WI38 (cell line): ENCODE results near the gene HCN1.

Source experiments
- H3K4me3 ChIP-seq: 2 replicates; pipeline ENCODE4 v1.5.1; 2011; ENCODE audit warnings: low read depth, mild to moderate bottlenecking, control low read depth, low read length
- TF ChIP-seq, protein P1 (sequence below): IDR thresholded peaks from 2 replicates; pipeline ENCODE4 v1.5.1; 2012; ENCODE audit warnings: low read depth, mild to moderate bottlenecking, control low read depth, low read length

HCN1 gene

DNA sequence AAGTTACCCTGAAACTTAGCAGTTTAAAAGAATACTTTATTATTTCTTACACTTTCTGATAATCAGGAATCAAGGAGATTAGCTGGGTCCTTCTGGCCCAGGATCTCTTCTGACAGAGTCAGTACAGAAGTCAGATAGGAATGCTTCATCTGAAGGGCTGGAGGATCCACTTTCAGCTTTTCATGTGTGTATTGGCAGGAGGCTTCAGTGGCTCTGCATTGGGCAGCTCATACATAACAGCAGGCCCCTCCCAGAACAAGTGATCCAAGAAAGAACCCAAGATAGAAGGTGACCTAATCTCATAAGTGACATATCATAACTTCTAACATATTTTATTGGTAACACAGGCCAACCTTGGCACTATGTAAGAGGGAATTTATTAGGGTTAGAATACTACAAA, 258.4 kb downstream of the HCN1 start:
- TF ChIP-seq, protein P1, sequence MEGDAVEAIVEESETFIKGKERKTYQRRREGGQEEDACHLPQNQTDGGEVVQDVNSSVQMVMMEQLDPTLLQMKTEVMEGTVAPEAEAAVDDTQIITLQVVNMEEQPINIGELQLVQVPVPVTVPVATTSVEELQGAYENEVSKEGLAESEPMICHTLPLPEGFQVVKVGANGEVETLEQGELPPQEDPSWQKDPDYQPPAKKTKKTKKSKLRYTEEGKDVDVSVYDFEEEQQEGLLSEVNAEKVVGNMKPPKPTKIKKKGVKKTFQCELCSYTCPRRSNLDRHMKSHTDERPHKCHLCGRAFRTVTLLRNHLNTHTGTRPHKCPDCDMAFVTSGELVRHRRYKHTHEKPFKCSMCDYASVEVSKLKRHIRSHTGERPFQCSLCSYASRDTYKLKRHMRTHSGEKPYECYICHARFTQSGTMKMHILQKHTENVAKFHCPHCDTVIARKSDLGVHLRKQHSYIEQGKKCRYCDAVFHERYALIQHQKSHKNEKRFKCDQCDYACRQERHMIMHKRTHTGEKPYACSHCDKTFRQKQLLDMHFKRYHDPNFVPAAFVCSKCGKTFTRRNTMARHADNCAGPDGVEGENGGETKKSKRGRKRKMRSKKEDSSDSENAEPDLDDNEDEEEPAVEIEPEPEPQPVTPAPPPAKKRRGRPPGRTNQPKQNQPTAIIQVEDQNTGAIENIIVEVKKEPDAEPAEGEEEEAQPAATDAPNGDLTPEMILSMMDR, result no peak
- no peak overlapping the region for H3K4me3 ChIP-seq

DNA sequence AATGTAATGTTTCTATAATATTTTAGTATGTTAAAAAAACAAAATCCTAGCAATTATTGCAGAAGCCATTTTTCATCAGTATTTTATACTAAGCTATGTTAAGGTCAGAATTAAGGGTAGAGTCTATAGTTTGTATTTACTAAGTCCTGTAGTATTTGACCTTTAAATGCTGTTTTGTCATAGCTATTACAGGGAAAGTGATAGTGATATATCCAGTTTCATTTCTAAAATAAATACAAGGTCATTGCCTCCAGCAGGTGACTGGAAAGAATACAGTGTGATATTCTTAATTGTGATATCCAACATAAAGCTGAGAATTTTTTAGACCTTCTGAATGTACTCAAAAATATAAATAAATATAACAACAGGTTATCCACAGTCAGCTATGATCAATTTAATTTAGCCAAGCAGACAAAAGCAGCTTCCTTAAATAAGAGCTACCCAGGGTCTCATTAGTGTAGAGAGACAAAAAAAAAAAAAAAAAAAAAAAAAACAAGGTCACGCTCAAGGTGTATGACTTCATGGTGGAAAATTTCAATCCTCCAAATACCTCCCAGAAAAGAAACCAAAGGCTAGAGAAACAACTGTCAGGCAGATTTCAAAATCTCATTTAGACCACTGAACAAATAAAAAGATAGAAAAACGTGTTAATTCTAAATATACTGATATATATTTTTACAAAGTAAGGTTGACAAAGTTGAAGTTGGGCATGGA, 278.7 kb downstream of the HCN1 start:
- TF ChIP-seq, protein P1, result no peak
- no peak overlapping the region for H3K4me3 ChIP-seq

DNA sequence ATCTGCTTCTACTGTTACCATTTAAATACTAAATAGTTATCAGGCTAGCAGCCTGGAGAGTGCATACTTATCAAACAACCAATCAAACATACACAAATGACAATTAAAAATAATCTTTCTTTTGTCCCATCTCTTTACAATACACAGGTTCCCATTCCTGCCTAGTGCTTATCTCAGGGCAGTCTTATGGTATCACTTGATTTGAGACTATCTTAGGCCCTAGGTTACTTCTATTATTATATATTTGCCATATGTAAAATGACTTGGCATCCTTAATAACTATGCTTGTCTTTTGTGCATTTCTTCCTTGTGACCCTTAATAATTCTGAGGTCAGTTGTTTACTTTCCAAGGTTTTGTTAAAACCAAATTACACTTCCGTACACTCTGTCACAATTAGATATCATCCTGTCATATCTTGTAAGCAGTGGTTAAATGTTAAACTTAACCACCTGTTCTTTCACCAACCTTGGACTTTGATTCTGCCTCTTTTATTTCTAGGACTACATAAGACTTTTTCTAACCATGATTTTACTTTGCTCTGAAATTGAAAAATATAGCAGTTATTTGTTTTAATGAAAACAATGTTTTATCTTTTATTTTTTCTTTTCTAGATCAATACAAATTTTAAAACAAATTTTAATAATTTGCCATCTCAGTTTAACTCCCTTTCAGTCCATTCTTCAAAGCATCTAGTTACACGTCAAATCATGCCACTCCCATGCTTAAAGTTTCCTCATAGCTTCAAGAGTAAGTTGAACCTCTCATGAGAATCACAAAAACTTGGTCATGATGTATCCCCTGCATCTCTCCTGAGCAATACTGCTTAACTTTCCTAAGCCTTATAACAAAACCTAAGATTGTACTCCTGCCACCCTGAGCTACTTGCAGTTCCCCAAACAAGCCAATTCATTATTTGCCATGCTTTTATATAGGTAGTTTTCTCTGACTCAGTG, 281.3 kb downstream of the HCN1 start:
- H3K4me3 ChIP-seq, result no peak overlapping the region
- TF ChIP-seq, protein P1, result no peak

DNA sequence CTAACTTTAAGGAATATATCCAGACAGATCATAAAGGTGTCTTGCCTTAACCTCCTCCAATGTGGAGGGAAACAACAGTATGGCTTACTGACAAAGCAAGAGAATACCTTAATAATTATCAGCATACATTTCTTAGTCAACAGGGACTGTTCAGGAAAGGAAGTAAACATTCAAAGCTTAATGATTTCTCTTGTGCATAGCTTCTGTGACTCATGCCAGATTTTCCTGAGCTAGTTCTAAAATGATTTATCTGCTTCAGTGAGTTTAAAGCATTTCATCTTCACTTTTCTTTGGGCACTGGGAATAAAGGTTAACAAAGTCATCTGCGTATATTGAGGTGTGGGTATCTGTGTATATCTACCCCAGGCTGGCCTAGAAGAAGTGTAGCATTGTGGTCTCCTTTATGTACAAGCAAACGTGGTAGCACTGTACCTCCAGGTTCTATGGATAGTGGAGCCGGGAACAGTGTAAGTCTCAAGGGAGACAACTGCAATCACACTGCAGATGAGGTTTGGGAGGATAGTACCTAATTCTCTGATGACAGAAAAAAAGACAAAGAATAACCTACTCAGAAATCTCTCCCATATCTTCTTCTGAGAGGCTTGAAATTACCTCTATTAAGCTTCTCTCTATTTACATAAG, 284.1 kb downstream of the HCN1 start:
- TF ChIP-seq, protein P1, result no peak
- no peak overlapping the region for H3K4me3 ChIP-seq

DNA sequence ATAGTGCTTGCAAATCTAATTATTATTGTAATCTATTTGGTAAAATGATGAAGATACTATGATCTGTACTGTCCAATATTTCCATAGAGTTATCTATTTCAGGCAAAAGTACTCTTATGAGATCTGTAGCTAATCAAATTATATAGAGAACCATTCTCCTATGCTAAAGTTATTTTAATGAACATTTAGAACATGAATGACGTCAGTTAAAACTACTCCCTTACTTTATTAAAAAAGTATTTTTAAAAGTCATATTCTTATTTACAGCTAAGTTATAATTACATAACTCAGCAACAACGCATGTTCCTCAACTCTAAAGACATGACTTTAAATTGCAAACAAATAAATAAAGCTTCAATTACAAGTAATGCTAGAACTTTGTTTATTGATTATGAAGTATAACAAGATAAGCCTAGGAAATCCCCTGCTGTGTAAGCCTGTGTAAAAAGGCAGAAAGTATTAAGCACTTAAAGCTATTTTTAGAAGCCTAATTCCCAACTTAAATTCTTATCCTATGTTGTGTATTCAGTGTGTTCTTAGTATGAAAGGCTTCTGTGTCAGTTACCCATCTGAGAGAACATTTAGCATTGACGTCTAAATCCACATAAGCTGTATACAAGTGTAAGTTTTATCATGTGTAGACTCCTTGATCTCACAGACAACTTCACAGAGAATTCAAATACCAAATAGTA, 285.7 kb downstream of the HCN1 start:
- no peak overlapping the region for H3K4me3 ChIP-seq
- TF ChIP-seq, protein P1, result no peak

DNA sequence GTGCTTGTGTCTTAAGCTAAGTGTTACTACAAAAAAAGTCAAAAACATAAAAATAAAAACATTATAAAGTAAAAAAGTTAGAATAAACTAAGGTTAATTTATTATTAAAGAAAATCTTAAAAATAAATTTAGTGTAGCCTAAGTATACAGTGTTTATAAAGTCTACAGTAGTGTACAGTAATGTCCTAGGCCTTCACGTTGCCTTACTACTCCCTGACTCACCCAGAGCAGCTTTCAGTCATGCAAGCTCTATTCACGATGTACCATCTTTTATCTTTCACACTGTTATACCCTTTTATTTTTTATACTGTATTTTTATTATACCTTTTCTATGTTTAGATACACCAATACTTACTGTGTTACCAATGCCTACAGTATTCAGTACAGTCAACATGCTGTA, 288.1 kb downstream of the HCN1 start:
- H3K4me3 ChIP-seq, result no peak overlapping the region
- TF ChIP-seq, protein P1, result no peak
